ENCODE data around the gene SESN1.

- TF ChIP-seq CTCF (IDR thresholded peaks at IDR 0.05) = no peak
- no peak for TF ChIP-seq POLR2A (IDR thresholded peaks at IDR 0.05)
These were observed 153.4 kb downstream of the SESN1 start for GRCh38 chr6:108941281-108941680.

Measured in Peyer's patch (tissue), 4 donors.